Measurements from ENCODE around the gene OXNAD1. TPM values are rescaled to one million over a fixed set of nuclear protein-coding genes. Genes with fewer than 3 reads are reported as not detected.

OXNAD1 gene
- total RNA-seq (13.9 TPM), polyA plus RNA-seq (ENCODE audit: insufficient read depth in 1 of 8, insufficient read length in 8 of 8, low replicate concordance in 1 of 8) (1 to 10 TPM; 7.1 to 8.8 (median 8.1) TPM)
- long read RNA-seq, donor 1, partial matches to known transcripts = 0 of 2 reads
- long read RNA-seq, donor 1, other reads (novel, unspliced or antisense) = 0 of 2 reads
- long read RNA-seq, donor 2, partial matches to known transcripts = 0 of 1 reads
- long read RNA-seq, donor 2, other reads (novel, unspliced or antisense) = 0 of 1 reads
- long read RNA-seq, donor 3, partial matches to known transcripts = 0 of 2 reads
- long read RNA-seq, donor 3, other reads (novel, unspliced or antisense) = 0 of 2 reads
- long read RNA-seq, donor 4 = 0 reads
- long read RNA-seq, donor 5, partial matches to known transcripts = 0 of 2 reads
- long read RNA-seq, donor 5, other reads (novel, unspliced or antisense) = 0 of 2 reads
- long read RNA-seq, donor 6, partial matches to known transcripts = 0 of 3 reads
- long read RNA-seq, donor 6, other reads (novel, unspliced or antisense) = 0 of 3 reads
- long read RNA-seq, donor 7, partial matches to known transcripts = 0 of 1 reads
- long read RNA-seq, donor 7, other reads (novel, unspliced or antisense) = 0 of 1 reads
- long read RNA-seq, donor 8, partial matches to known transcripts = 0 of 2 reads
- long read RNA-seq, donor 8, other reads (novel, unspliced or antisense) = 0 of 2 reads
- long read RNA-seq, donor 9, partial matches to known transcripts = 0 of 4 reads
- long read RNA-seq, donor 9, other reads (novel, unspliced or antisense) = 0 of 4 reads
- long read RNA-seq, donor 10, partial matches to known transcripts = 0 of 5 reads
- long read RNA-seq, donor 10, other reads (novel, unspliced or antisense) = 0 of 5 reads
- long read RNA-seq, donor 11 = 0 reads

GRCh38 chr3:16264708-16265454 is at the start of gene OXNAD1, which contains the start of gene DPH3:
Gene OXNAD1 (plus strand): TSS chr3:16265212. CDS start chr3:16270953, 5,741 bp downstream.
Gene DPH3 (minus strand): TSS chr3:16264943. CDS start chr3:16264876, 67 bp downstream.
- under 1% methylated on average over 61 of the region's 61 CpGs for WGBS (ENCODE audit: insufficient coverage)
- DNase-seq = peak; percentile 100

GRCh38 chr3:16216373-16216935 is 48.6 kb upstream of the OXNAD1 start:
- Histone ChIP-seq H3K4me1 (ENCODE audit: control insufficient read depth, insufficient read depth, low read length) (no peaks in the 10 kb centered on the region), H3K36me3 (ENCODE audit: control insufficient read depth, insufficient read depth, low read length) (no peaks in the 10 kb centered on the region), H3K27me3 (ENCODE audit: control insufficient read depth, insufficient read depth, low read length) (no peaks in the 10 kb centered on the region), H3K27ac (ENCODE audit: low read length) (no peak overlapping the region), H3K4me3 (ENCODE audit: low read length) (no peak overlapping the region), H3K9me3 (replicated peaks; ENCODE audit: control insufficient read depth, low read depth, low read length) (no peaks in the 10 kb centered on the region)
- 66% methylated on average over 15 of the region's 17 CpGs for WGBS (ENCODE audit: insufficient coverage)
- no peak for DNase-seq

More at GRCh38 chr3:16264708-16265454, at the start of gene OXNAD1, which contains the start of gene DPH3:
- peak within 1 kb of the TSS; percentile 97 for H3K27ac ChIP-seq (ENCODE audit: low read length)
- peak within 1 kb of the TSS; percentile 97 for H3K4me3 ChIP-seq (ENCODE audit: low read length)
- peaks cover 6% of the 10 kb centered on the region for H3K36me3 ChIP-seq (ENCODE audit: control insufficient read depth, insufficient read depth, low read length)
- H3K9me3 ChIP-seq (replicated peaks; ENCODE audit: control insufficient read depth, low read depth, low read length) = no peaks in the 10 kb centered on the region
- H3K27me3 ChIP-seq (ENCODE audit: control insufficient read depth, insufficient read depth, low read length) = no peaks in the 10 kb centered on the region
- H3K4me1 ChIP-seq (ENCODE audit: control insufficient read depth, insufficient read depth, low read length) = peaks cover 13% of the 10 kb centered on the region

- Histone ChIP-seq H3K36me3 (ENCODE audit: control insufficient read depth, insufficient read depth, low read length) (no peaks in the 10 kb centered on the region), H3K27ac (ENCODE audit: low read length) (no peak overlapping the region), H3K9me3 (replicated peaks; ENCODE audit: control insufficient read depth, low read depth, low read length) (no peaks in the 10 kb centered on the region), H3K4me3 (ENCODE audit: low read length) (no peak overlapping the region), H3K4me1 (ENCODE audit: control insufficient read depth, insufficient read depth, low read length) (no peaks in the 10 kb centered on the region), H3K27me3 (ENCODE audit: control insufficient read depth, insufficient read depth, low read length) (no peaks in the 10 kb centered on the region)
- no peak for DNase-seq
- no CpG with 5 or more reads among the region's 3 CpGs for WGBS (ENCODE audit: insufficient coverage)
Observed at GRCh38 chr3:16219777-16220176, 45.2 kb upstream of the OXNAD1 start.

- Histone ChIP-seq H3K9me3 (replicated peaks; ENCODE audit: control insufficient read depth, low read depth, low read length) (no peaks in the 10 kb centered on the region), H3K36me3 (ENCODE audit: control insufficient read depth, insufficient read depth, low read length) (no peaks in the 10 kb centered on the region), H3K4me1 (ENCODE audit: control insufficient read depth, insufficient read depth, low read length) (no peaks in the 10 kb centered on the region), H3K27me3 (ENCODE audit: control insufficient read depth, insufficient read depth, low read length) (no peaks in the 10 kb centered on the region), H3K27ac (ENCODE audit: low read length) (no peak overlapping the region), H3K4me3 (ENCODE audit: low read length) (no peak overlapping the region)
- DNase-seq = no peak
- no CpG with 5 or more reads among the region's 3 CpGs for WGBS (ENCODE audit: insufficient coverage)
Observed at GRCh38 chr3:16221990-16222389, 43.0 kb upstream of the OXNAD1 start.

GRCh38 chr3:16222547-16222946 is 42.5 kb upstream of the OXNAD1 start:
- H3K9me3 ChIP-seq (replicated peaks; ENCODE audit: control insufficient read depth, low read depth, low read length) = no peaks in the 10 kb centered on the region
- no peaks in the 10 kb centered on the region for H3K36me3 ChIP-seq (ENCODE audit: control insufficient read depth, insufficient read depth, low read length)
- H3K4me3 ChIP-seq (ENCODE audit: low read length) = no peak overlapping the region
- WGBS (ENCODE audit: insufficient coverage) = 92% methylated on average over 2 of the region's 2 CpGs
- H3K27me3 ChIP-seq (ENCODE audit: control insufficient read depth, insufficient read depth, low read length) = no peaks in the 10 kb centered on the region
- no peaks in the 10 kb centered on the region for H3K4me1 ChIP-seq (ENCODE audit: control insufficient read depth, insufficient read depth, low read length)
- no peak for DNase-seq
- no peak overlapping the region for H3K27ac ChIP-seq (ENCODE audit: low read length)

- Histone ChIP-seq H3K9me3 (replicated peaks; ENCODE audit: control insufficient read depth, low read depth, low read length) (no peaks in the 10 kb centered on the region), H3K27ac (ENCODE audit: low read length) (no peak overlapping the region), H3K4me1 (ENCODE audit: control insufficient read depth, insufficient read depth, low read length) (no peaks in the 10 kb centered on the region), H3K36me3 (ENCODE audit: control insufficient read depth, insufficient read depth, low read length) (no peaks in the 10 kb centered on the region), H3K27me3 (ENCODE audit: control insufficient read depth, insufficient read depth, low read length) (no peaks in the 10 kb centered on the region), H3K4me3 (ENCODE audit: low read length) (no peak overlapping the region)
- no peak for DNase-seq
- WGBS (ENCODE audit: insufficient coverage) = 100% methylated on average over 1 of the region's 2 CpGs
Observed at GRCh38 chr3:16224325-16224724, 40.7 kb upstream of the OXNAD1 start.

GRCh38 chr3:16227566-16227965 is 37.4 kb upstream of the OXNAD1 start:
- no CpG with 5 or more reads among the region's 1 CpG for WGBS (ENCODE audit: insufficient coverage)
- H3K36me3 ChIP-seq (ENCODE audit: control insufficient read depth, insufficient read depth, low read length) = no peaks in the 10 kb centered on the region

GRCh38 chr3:16229681-16230080 is 35.3 kb upstream of the OXNAD1 start:
- Histone ChIP-seq H3K9me3 (replicated peaks; ENCODE audit: control insufficient read depth, low read depth, low read length) (no peaks in the 10 kb centered on the region), H3K27me3 (ENCODE audit: control insufficient read depth, insufficient read depth, low read length) (no peaks in the 10 kb centered on the region), H3K27ac (ENCODE audit: low read length) (no peak overlapping the region), H3K4me3 (ENCODE audit: low read length) (no peak overlapping the region), H3K36me3 (ENCODE audit: control insufficient read depth, insufficient read depth, low read length) (no peaks in the 10 kb centered on the region), H3K4me1 (ENCODE audit: control insufficient read depth, insufficient read depth, low read length) (no peaks in the 10 kb centered on the region)
- no peak for DNase-seq

More at GRCh38 chr3:16227566-16227965, 37.4 kb upstream of the OXNAD1 start:
- Histone ChIP-seq H3K27ac (ENCODE audit: low read length) (no peak overlapping the region), H3K4me1 (ENCODE audit: control insufficient read depth, insufficient read depth, low read length) (no peaks in the 10 kb centered on the region), H3K4me3 (ENCODE audit: low read length) (no peak overlapping the region), H3K27me3 (ENCODE audit: control insufficient read depth, insufficient read depth, low read length) (no peaks in the 10 kb centered on the region), H3K9me3 (replicated peaks; ENCODE audit: control insufficient read depth, low read depth, low read length) (no peaks in the 10 kb centered on the region)
- DNase-seq = no peak

- Histone ChIP-seq H3K27ac (ENCODE audit: low read length) (no peak overlapping the region), H3K9me3 (replicated peaks; ENCODE audit: control insufficient read depth, low read depth, low read length) (no peaks in the 10 kb centered on the region), H3K4me3 (ENCODE audit: low read length) (no peak overlapping the region), H3K27me3 (ENCODE audit: control insufficient read depth, insufficient read depth, low read length) (no peaks in the 10 kb centered on the region), H3K36me3 (ENCODE audit: control insufficient read depth, insufficient read depth, low read length) (no peaks in the 10 kb centered on the region), H3K4me1 (ENCODE audit: control insufficient read depth, insufficient read depth, low read length) (no peaks in the 10 kb centered on the region)
- WGBS (ENCODE audit: insufficient coverage) = no CpG with 5 or more reads among the region's 2 CpGs
- no peak for DNase-seq
Observed at GRCh38 chr3:16231983-16232382, 33.0 kb upstream of the OXNAD1 start.
